HTR-8/SVneo (cell line): ENCODE data around the gene CNTN5.

Source experiments
- DNase-seq: peaks from one replicate; pipeline ENCODE4 v3.0.0; 2011; ENCODE audit warnings: low spot score, mixed read lengths; ENCODE audit not compliant: insufficient read length
- FAIRE-seq: peaks from 2 replicates; lab custom pipeline; 2011; peaks lifted over from hg19 to GRCh38; lab: Jason Lieb, UNC

The CNTN5 gene

GRCh38 chr11:99987821-99988470, 967.2 kb downstream of the CNTN5 start:
- DNase-seq (no peak), FAIRE-seq (no peak)

GRCh38 chr11:99988471-99988837, 967.7 kb downstream of the CNTN5 start:
- DNase-seq (no peak), FAIRE-seq (no peak)

GRCh38 chr11:100003985-100004384, 983.2 kb downstream of the CNTN5 start:
- DNase-seq (no peak), FAIRE-seq (no peak)

GRCh38 chr11:100004541-100004940, 983.8 kb downstream of the CNTN5 start:
- no peak for DNase-seq
- no peak for FAIRE-seq

- DNase-seq, result no peak
- no peak for FAIRE-seq
These were observed 987.7 kb downstream of the CNTN5 start for GRCh38 chr11:100008417-100008816.

- DNase-seq, result no peak
- FAIRE-seq, result no peak
These were observed 989.0 kb downstream of the CNTN5 start for GRCh38 chr11:100009728-100010127.

GRCh38 chr11:100010393-100010792, 989.6 kb downstream of the CNTN5 start:
- no peak for DNase-seq
- no peak for FAIRE-seq

GRCh38 chr11:100011697-100012096, 990.9 kb downstream of the CNTN5 start:
- DNase-seq (no peak), FAIRE-seq (no peak)

GRCh38 chr11:100013011-100013410, 992.3 kb downstream of the CNTN5 start:
- FAIRE-seq (peak; percentile 58), DNase-seq (no peak)

GRCh38 chr11:100031973-100032372, 1011.2 kb downstream of the CNTN5 start:
- no peak for FAIRE-seq

GRCh38 chr11:100061006-100061405, 1040.3 kb downstream of the CNTN5 start:
- FAIRE-seq, result no peak

More at GRCh38 chr11:100031973-100032372, 1011.2 kb downstream of the CNTN5 start:
- DNase-seq, result no peak

GRCh38 chr11:100066399-100066798, 1045.7 kb downstream of the CNTN5 start:
- FAIRE-seq (no peak), DNase-seq (no peak)

More at GRCh38 chr11:100061006-100061405, 1040.3 kb downstream of the CNTN5 start:
- no peak for DNase-seq

GRCh38 chr11:100068116-100068515, 1047.4 kb downstream of the CNTN5 start:
- FAIRE-seq, result no peak
- no peak for DNase-seq

- FAIRE-seq (no peak), DNase-seq (no peak)
These were observed 1051.4 kb downstream of the CNTN5 start for GRCh38 chr11:100072131-100072530.

- FAIRE-seq (no peak), DNase-seq (no peak)
These were observed 1059.6 kb downstream of the CNTN5 start for GRCh38 chr11:100080381-100080780.

GRCh38 chr11:100080821-100081220, 1060.1 kb downstream of the CNTN5 start:
- FAIRE-seq, result no peak
- DNase-seq, result no peak

GRCh38 chr11:100093698-100094097, 1072.9 kb downstream of the CNTN5 start:
- no peak for DNase-seq
- FAIRE-seq, result no peak

GRCh38 chr11:100094121-100094865, 1073.5 kb downstream of the CNTN5 start:
- FAIRE-seq, result no peak
- no peak for DNase-seq

- no peak for DNase-seq
- peak; percentile 16 for FAIRE-seq
These were observed 1075.1 kb downstream of the CNTN5 start for GRCh38 chr11:100095809-100096208.

- no peak for FAIRE-seq
- no peak for DNase-seq
These were observed 1077.8 kb downstream of the CNTN5 start for GRCh38 chr11:100098560-100098959.

GRCh38 chr11:100105255-100105981, 1084.7 kb downstream of the CNTN5 start:
- FAIRE-seq, result no peak

More at GRCh38 chr11:100105255-100105981, 1084.7 kb downstream of the CNTN5 start:
- no peak for DNase-seq
